LoVo (cell line): Measurements from ENCODE around the gene ZSCAN9.
A peak's percentile ranks its signal among the peaks of the same experiment; 100 is the strongest.

Experiments
- DNase-seq: peaks from one replicate; pipeline ENCODE4 v3.0.0-alpha.2; 2016; ENCODE audit warnings: low spot score

Gene ZSCAN9

GRCh38 chr6:28220257-28221133 lies 4.6 kb upstream of the ZSCAN9 start:
- no peak for DNase-seq

- no peak for DNase-seq
Measured at GRCh38 chr6:28224131-28225055, 682 bp upstream of the ZSCAN9 start.

GRCh38 chr6:28226460-28226859 lies 1.4 kb downstream of the ZSCAN9 start:
- no peak for DNase-seq

- DNase-seq: no peak
Measured at GRCh38 chr6:28232785-28233184, 7.7 kb downstream of the ZSCAN9 start.

- DNase-seq: no peak
Measured at GRCh38 chr6:28235912-28236452, 10.9 kb downstream of the ZSCAN9 start.

- no peak for DNase-seq
Measured at GRCh38 chr6:28239636-28240035, 14.6 kb downstream of the ZSCAN9 start.

- DNase-seq: no peak
Measured at GRCh38 chr6:28240471-28240870, 15.4 kb downstream of the ZSCAN9 start.

- no peak for DNase-seq
Measured at GRCh38 chr6:28243946-28244345, 18.9 kb downstream of the ZSCAN9 start.

GRCh38 chr6:28245206-28245941 lies 20.3 kb downstream of the ZSCAN9 start:
- DNase-seq: no peak

- DNase-seq: no peak
Measured at GRCh38 chr6:28248916-28249315, 23.8 kb downstream of the ZSCAN9 start.

GRCh38 chr6:28250747-28251146 lies 25.7 kb downstream of the ZSCAN9 start:
- DNase-seq: no peak

- no peak for DNase-seq
Measured at GRCh38 chr6:28251661-28252008, 26.6 kb downstream of the ZSCAN9 start.

GRCh38 chr6:28252009-28252975 lies 27.2 kb downstream of the ZSCAN9 start, which contains the start of gene ZKSCAN4:
Gene ZKSCAN4, minus strand, starts transcription at chr6:28252269. Its CDS starts 289 bp downstream, at chr6:28251980.
- peak; percentile 79 for DNase-seq

- no peak for DNase-seq
Measured at GRCh38 chr6:28254121-28254519, 29.0 kb downstream of the ZSCAN9 start.

- DNase-seq: no peak
Measured at GRCh38 chr6:28257042-28257441, 32.0 kb downstream of the ZSCAN9 start.

- DNase-seq: no peak
Measured at GRCh38 chr6:28258877-28259777, 34.1 kb downstream of the ZSCAN9 start, which contains the start of gene NKAPL. Gene NKAPL, plus strand, starts transcription at chr6:28259297. Its CDS starts 75 bp downstream, at chr6:28259372.

GRCh38 chr6:28263922-28264321 lies 38.8 kb downstream of the ZSCAN9 start:
- DNase-seq: no peak

GRCh38 chr6:28264834-28265401 lies 39.8 kb downstream of the ZSCAN9 start:
- DNase-seq: no peak

- DNase-seq: no peak
Measured at GRCh38 chr6:28266563-28266961, 41.5 kb downstream of the ZSCAN9 start.
